BJ (cell line): ENCODE data around the gene ARSJ. TPM values are rescaled to one million over a fixed set of nuclear protein-coding genes. Genes with fewer than 3 reads are reported as not detected.

Source experiments
- CTCF ChIA-PET: fragments of 350-600 bp; formaldehyde crosslinking; extraction: SDS; loops from one replicate; lab custom pipeline; 2021; ENCODE audit warnings: antibody characterized with exemption, inconsistent platforms; lab: Yijun Ruan, JAX
- POLR2A ChIA-PET: fragments of 300-600 bp; sonication (Branson Sonifier 250); formaldehyde crosslinking; extraction: SDS; loops from one replicate; lab custom pipeline; 2021; ENCODE audit warnings: antibody characterized with exemption; lab: Charles Lee
- DNase-seq: peaks from one replicate; pipeline ENCODE4 v3.0.0-alpha.2; 2011; ENCODE audit warnings: low read depth
- H3K27me3 ChIP-seq: 2 replicates; pipeline ENCODE4 v1.6.0; 2011; ENCODE audit warnings: low read length; ENCODE audit not compliant: control insufficient read depth, insufficient read depth
- H3K36me3 ChIP-seq: 2 replicates; pipeline ENCODE4 v1.5.1; 2011; ENCODE audit warnings: low read length; ENCODE audit not compliant: control insufficient read depth, insufficient read depth
- H3K4me3 ChIP-seq: 2 replicates; pipeline ENCODE4 v1.5.1; 2011; ENCODE audit warnings: low read depth, mild to moderate bottlenecking, control low read depth, low read length
- CTCF ChIP-seq: IDR thresholded peaks from 2 replicates; pipeline ENCODE4 v1.5.1; 2011; ENCODE audit warnings: low read depth, mild to moderate bottlenecking, control low read depth, inconsistent platforms, low read length, moderate library complexity; ENCODE audit not compliant: insufficient read depth
- polyA plus RNA-seq: library from polyadenylated mRNA; depleted of rRNA; stranded (reverse); fragments of >200 nt; gene quantifications from 2 replicates; pipeline ENCODE4 v1.2.3, GENCODE V29; 2011

Gene ARSJ
- polyA plus RNA-seq, 1 experiment, result 18.4 TPM

DNA sequence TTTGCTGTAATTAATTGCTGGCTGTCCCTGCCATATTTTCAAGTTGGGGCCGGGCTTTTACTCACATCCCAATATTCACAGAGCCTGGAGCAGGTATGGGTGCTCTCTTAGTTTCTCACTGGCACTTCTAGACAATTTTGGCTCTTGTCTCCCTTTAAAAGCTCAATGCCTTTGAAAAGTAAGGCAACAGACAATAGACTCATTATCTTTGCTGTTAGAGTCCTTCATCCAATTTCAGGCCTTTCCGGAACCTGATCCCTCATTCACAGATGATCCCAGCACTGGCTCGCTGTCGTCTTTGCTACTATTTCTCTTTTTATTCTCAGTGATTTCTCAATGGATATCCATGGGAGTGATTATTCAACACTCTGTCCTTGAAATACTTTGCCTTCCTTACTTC is 6.7 kb downstream of the ARSJ start:
- Histone ChIP-seq H3K36me3 (peaks cover 3% of the 10 kb centered on the region; the same call in 1 of the 2 replicates), H3K27me3 (no peaks in the 10 kb centered on the region), H3K4me3 (no peak overlapping the region)
- ChIA-PET POLR2A (interaction anchor here (2.0 kb wide), 1 partner anchor 14 kb away, joined by 6 read pairs; no protein-coding TSS in a partner anchor), CTCF (no interaction called here)
- TF ChIP-seq CTCF, result no peak
- DNase-seq, result no peak

DNA sequence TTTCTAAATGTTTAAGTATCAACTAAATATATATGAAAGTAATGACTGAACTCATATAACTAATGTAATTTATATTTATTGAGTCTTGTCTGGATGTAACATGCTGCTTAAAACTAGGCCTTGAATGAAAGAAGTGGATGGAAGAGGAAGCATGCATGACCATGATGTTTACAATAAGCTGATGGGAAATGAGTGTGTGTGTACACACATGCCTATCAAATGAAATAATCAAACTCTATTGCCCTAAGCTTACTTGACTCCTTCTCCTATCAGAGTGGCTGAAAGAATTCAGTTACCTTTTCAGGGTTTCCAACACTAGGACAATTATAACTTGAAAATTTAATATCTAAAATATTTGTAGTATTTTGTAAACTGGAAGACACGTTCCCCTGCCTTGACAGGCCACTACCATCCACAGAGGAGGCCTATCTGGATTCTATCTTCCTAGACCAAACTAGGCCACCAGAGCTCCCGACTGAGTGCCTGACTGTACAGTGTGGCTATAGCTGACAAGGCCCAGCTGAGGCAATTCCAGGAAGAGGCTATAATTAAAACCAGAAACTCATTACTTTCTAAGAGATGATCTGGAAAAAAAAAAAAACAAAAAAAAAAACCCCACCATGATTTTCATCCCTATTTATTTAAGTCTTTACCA is 7.6 kb downstream of the ARSJ start:
- POLR2A ChIA-PET, result interaction anchor here (0.6 to 2.0 kb wide), 3 partner anchors 11 to 576 kb away, joined by 3 to 21 read pairs (median 6); no protein-coding TSS in a partner anchor
- DNase-seq, result no peak

DNA sequence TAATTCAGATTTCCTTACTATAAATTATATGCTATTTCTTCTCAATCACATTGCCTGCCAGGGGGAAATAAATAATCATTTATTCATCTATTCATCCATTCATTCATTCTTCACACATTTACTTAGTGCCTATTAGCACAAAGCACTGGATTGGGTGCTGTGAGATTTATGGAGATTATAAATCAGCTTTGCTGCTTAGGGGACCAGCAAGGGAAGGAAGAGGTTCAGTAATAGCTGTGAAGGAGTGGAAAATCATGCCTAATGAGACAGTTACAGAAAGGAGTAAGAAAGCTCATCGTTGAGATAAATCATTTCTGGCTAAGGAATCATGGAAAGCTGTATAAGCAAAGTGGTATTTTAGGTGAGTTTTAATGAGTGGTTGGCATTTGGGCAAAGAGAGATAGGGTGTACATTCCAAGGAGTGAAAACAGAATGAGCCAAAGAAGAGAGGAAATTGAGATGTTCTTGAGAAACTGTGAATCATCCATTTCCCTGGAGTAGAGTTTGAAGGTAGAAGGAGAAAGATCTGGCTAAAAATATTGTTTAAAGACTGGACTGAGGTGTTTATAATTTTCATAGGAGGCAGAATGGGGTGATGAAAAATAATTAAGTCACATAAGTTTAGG is 9.6 kb downstream of the ARSJ start:
- POLR2A ChIA-PET, result no interaction called here
- H3K4me3 ChIP-seq, result no peak overlapping the region
- no peaks in the 10 kb centered on the region for H3K27me3 ChIP-seq
- CTCF ChIA-PET, result interaction anchor here (0.6 kb wide), 1 partner anchor 415 kb away, joined by 5 read pairs; no protein-coding TSS in a partner anchor
- H3K36me3 ChIP-seq, result peaks cover 4% of the 10 kb centered on the region; the same call in 1 of the 2 replicates
- no peak for DNase-seq
- no peak for TF ChIP-seq CTCF

More for the DNA sequence above, 7.6 kb downstream of the ARSJ start:
- CTCF ChIA-PET, result interaction anchor here (0.6 to 1.4 kb wide), 4 partner anchors 8 to 405 kb away, joined by 3 to 5 read pairs (median 4); no protein-coding TSS in a partner anchor
- Histone ChIP-seq H3K36me3 (peaks cover 3% of the 10 kb centered on the region; the same call in 1 of the 2 replicates), H3K27me3 (no peaks in the 10 kb centered on the region), H3K4me3 (no peak overlapping the region)
- TF ChIP-seq CTCF, result no peak

- ChIA-PET POLR2A (no interaction called here), CTCF (no interaction called here)
- DNase-seq, result no peak
- Histone ChIP-seq H3K36me3 (peaks cover 4% of the 10 kb centered on the region; the same call in 1 of the 2 replicates), H3K27me3 (no peaks in the 10 kb centered on the region), H3K4me3 (no peak overlapping the region)
- TF ChIP-seq CTCF, result no peak
Measured at GRCh38 chr4:113968473-113968872, 11.0 kb downstream of the ARSJ start.

GRCh38 chr4:113967687-113968086 is 11.8 kb downstream of the ARSJ start:
- POLR2A ChIA-PET, result no interaction called here
- Histone ChIP-seq H3K36me3 (peaks cover 4% of the 10 kb centered on the region; the same call in 1 of the 2 replicates), H3K27me3 (no peaks in the 10 kb centered on the region), H3K4me3 (no peak overlapping the region)
- TF ChIP-seq CTCF, result no peak
- DNase-seq, result no peak
- CTCF ChIA-PET, result no interaction called here
